Measurements from ENCODE around the gene GMPPB.

Gene GMPPB

DNA sequence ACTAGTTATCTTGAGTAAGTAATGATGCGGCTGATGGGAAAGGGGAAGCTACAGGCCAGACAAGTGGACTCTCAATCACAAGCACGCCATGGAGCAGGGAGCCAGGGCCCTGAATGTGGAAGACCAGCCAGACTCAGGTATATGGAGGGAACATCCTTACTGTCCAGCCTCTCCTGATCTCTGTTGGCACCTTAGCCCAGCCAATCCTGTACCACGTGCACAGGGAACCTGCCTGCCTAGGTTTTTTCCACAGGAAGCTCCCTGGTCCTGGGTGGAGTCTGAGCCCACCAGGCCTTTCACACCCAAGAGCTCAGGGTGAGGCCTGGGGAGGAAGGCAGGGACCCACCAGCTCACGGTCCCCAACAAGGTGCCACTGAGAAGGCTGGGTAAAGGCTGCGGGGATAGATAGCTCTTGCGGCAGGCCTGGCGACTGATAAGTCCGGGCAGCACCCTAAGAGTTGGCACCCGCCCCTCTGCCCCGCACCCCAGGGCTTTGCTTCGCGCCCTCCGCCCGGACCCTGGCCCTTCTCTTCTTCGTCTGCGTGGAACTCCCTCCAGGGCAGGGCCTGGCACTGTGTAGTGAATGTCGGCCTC is 50.5 kb downstream of the GMPPB start:
- no peaks in the 10 kb centered on the region for H3K9me3 ChIP-seq (ENCODE audit: control insufficient read depth, low read depth, low read length)
- no peaks in the 10 kb centered on the region for H3K4me1 ChIP-seq (ENCODE audit: control insufficient read depth, low read depth, low read length)

DNA sequence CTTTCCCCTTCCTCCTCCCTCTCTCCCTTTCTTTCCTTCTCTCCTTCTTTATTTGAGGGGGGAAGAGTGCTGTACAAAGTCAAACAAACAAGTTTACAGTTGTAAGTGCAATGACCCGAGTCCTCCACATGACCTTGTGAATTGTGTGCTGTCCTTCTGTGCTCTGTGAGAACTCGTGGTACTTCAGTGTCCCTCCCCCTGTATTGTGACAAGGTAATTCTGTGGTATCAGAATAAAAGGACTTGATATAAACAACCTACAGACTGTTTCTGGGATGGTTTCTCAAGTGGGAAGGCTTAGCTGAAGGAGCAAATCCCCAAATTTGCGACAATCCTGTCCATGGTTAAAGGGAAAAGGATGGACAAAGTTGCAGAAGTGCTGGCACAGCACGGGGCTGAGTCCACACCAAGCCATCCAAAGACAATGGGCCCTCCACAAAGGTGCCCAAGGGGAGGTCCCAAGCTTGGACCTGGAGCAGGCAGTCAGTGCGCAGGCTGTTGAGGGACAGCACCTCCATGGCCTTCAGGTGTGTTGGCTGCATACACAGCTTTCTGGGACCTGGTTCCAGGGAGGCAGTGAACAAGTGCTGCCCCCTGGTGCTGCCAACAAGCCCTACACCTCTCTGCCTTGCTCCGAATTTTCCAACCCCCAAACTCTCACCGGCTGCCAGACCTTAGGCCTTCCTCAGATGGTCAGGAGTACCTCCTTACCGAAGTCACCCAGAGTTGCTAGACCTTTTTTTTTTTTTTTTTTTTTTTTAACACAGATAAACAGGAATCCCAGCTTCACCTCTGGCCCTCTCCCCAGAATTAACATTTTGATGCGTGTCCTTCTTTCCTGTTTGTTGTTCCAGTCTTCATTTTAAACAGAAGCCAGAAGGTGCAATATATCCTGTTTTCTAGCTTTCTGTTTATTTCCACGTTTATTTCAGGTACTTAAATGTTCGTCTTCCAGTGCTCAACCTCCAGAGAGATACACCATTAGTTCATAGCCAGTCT is 52.2 kb downstream of the GMPPB start:
- H3K4me3 ChIP-seq (ENCODE audit: low read length) = no peak overlapping the region
- no peaks in the 10 kb centered on the region for H3K9me3 ChIP-seq (ENCODE audit: control insufficient read depth, low read depth, low read length)
- H3K4me1 ChIP-seq (ENCODE audit: control insufficient read depth, low read depth, low read length) = no peaks in the 10 kb centered on the region
- H3K9ac ChIP-seq (ENCODE audit: low read length) = peak overlapping the region; percentile 14
- H3K27ac ChIP-seq (ENCODE audit: low read length) = no peak overlapping the region
- peaks cover 6% of the 10 kb centered on the region for H3K36me3 ChIP-seq (ENCODE audit: control insufficient read depth, low read depth, low read length)
- no peaks in the 10 kb centered on the region for H3K27me3 ChIP-seq (ENCODE audit: control insufficient read depth, insufficient read depth, low read length)

More for the DNA sequence above, 50.5 kb downstream of the GMPPB start:
- peak overlapping the region; percentile 82 for H3K27ac ChIP-seq (ENCODE audit: low read length)
- peak overlapping the region; percentile 85 for H3K4me3 ChIP-seq (ENCODE audit: low read length)
- H3K27me3 ChIP-seq (ENCODE audit: control insufficient read depth, insufficient read depth, low read length) = no peaks in the 10 kb centered on the region
- H3K9ac ChIP-seq (ENCODE audit: low read length) = peak overlapping the region; percentile 83
- peaks cover 22% of the 10 kb centered on the region for H3K36me3 ChIP-seq (ENCODE audit: control insufficient read depth, low read depth, low read length)

GRCh38 chr3:49670940-49671290 is 52.8 kb downstream of the GMPPB start:
- H3K9ac ChIP-seq (ENCODE audit: low read length) = no peak overlapping the region
- H3K4me1 ChIP-seq (ENCODE audit: control insufficient read depth, low read depth, low read length) = no peaks in the 10 kb centered on the region
- H3K27me3 ChIP-seq (ENCODE audit: control insufficient read depth, insufficient read depth, low read length) = no peaks in the 10 kb centered on the region
- H3K36me3 ChIP-seq (ENCODE audit: control insufficient read depth, low read depth, low read length) = no peaks in the 10 kb centered on the region
- H3K4me3 ChIP-seq (ENCODE audit: low read length) = no peak overlapping the region
- H3K27ac ChIP-seq (ENCODE audit: low read length) = no peak overlapping the region
- H3K9me3 ChIP-seq (ENCODE audit: control insufficient read depth, low read depth, low read length) = no peaks in the 10 kb centered on the region
